Body of pancreas (tissue), 4 donors: ENCODE results near the gene UBXN1. TPM values are rescaled to one million over a fixed set of nuclear protein-coding genes. Genes with fewer than 3 reads are reported as not detected.
A peak's percentile ranks its signal among the peaks of the same experiment; 100 is the strongest.

Source experiments
- ATAC-seq: fragments of 150-250 bp; one replicate; pipeline ENCODE4 v1.9.1; 2016
- DNase-seq, 4 donors: peaks; one replicate each; pipeline ENCODE4 v3.0.0-alpha.2; 2019
- H3K27ac ChIP-seq, 4 donors: fragments of 200-600 bp; sonication (generic); 1 replicate in 3 of 4; 2 replicates in 1 of 4; pipeline versions ENCODE4 v1.5.1 to v1.6.1; 2016 to 2019; ENCODE audit warnings: mild to moderate bottlenecking in 1 of 4, mixed read lengths in 1 of 4, moderate library complexity in 1 of 4
- H3K27me3 ChIP-seq, 2 donors: fragments of 200-600 bp; sonication (generic); one replicate each; pipeline ENCODE4 v1.6.0; 2016; ENCODE audit warnings: mild to moderate bottlenecking in 1 of 2
- H3K36me3 ChIP-seq, 2 donors: fragments of 200-600 bp; sonication (generic); replicated peaks in 1 of 2; 2 replicates each; pipeline ENCODE4 v1.5.1; 2016; ENCODE audit warnings: low read depth in 2 of 2; ENCODE audit not compliant: insufficient read depth in 1 of 2
- H3K4me1 ChIP-seq: fragments of 200-600 bp; sonication (generic); one replicate; pipeline ENCODE4 v1.6.0; 2016
- H3K4me3 ChIP-seq, 2 donors: fragments of 200-600 bp; sonication (generic); 1 replicate in 1 of 2; 2 replicates in 1 of 2; pipeline ENCODE4 v1.5.1; 2016 to 2019
- H3K9me3 ChIP-seq, 3 donors: fragments of 200-600 bp; sonication (generic); 1 replicate in 2 of 3; 2 replicates in 1 of 3; pipeline ENCODE4 v1.5.1; 2016
- CTCF ChIP-seq, 7 experiments: fragments of 450-650 bp in 4 of 7; fragments of 200-600 bp in 3 of 7; sonication (generic) in 3 of 7; IDR thresholded peaks; one replicate each; pipeline ENCODE4 v1.5.1; 2016 to 2019; ENCODE audit warnings: antibody characterized with exemption in 7 of 7
- POLR2A ChIP-seq, 3 donors: fragments of 450-650 bp; IDR thresholded peaks; one replicate each; pipeline ENCODE4 v1.6.1; 2016; ENCODE audit warnings: antibody characterized with exemption in 3 of 3, mild to moderate bottlenecking in 2 of 3
- WGBS, 2 donors: methylation state at CpG; one replicate each; pipeline ENCODE4 v1.1.5; 2017; 5-methylcytosine and 5-hydroxymethylcytosine counted together
- intact Hi-C: fragments of 100-400 bp; cut with DNase I; formaldehyde crosslinking; loops from one replicate; pipeline ENCODE4 v1.15.1; 2023
- total RNA-seq, 2 donors: library from RNA; depleted of rRNA; stranded (reverse); fragments of >200 nt; gene quantifications; one replicate each; pipeline ENCODE4 v1.1.0, GENCODE V29; 2016

Gene UBXN1
- total RNA-seq, 2 donors from 2014 or later, result 129 to 204 TPM

- H3K9me3 ChIP-seq, result no peaks in the 10 kb centered on the region
- DNase-seq (peak; percentile 68 to 87 (median 82)), ATAC-seq (peak; percentile 49)
- peaks cover 0 to 23% of the 10 kb centered on the region in 2 donors for H3K36me3 ChIP-seq
- TF ChIP-seq POLR2A (IDR thresholded peaks at IDR 0.05) (no peak), CTCF (IDR thresholded peaks at IDR 0.05) (no peak)
- no peaks in the 10 kb centered on the region for H3K27me3 ChIP-seq
- intact Hi-C loops, result no loop called here
- H3K27ac ChIP-seq, result peak overlapping the region; percentile 74 to 93 (median 82)
- H3K4me1 ChIP-seq, result peaks cover 70% of the 10 kb centered on the region
- WGBS, 2 donors, result 20 to 21% methylated on average over 2 of the region's 2 CpGs
- H3K4me3 ChIP-seq, result no peak overlapping the region
Measured at GRCh38 chr11:62713343-62713742, 34.5 kb upstream of the UBXN1 start.

GRCh38 chr11:62712861-62713260 is 34.0 kb upstream of the UBXN1 start:
- no peak for DNase-seq
- no peaks in the 10 kb centered on the region for H3K9me3 ChIP-seq
- intact Hi-C loops, result no loop called here
- WGBS, 2 donors, result 14 to 23% methylated on average over 3 of the region's 3 CpGs
- H3K27me3 ChIP-seq, result no peaks in the 10 kb centered on the region
- peaks cover 0 to 19% of the 10 kb centered on the region in 2 donors for H3K36me3 ChIP-seq
- ATAC-seq, result no peak
- H3K4me3 ChIP-seq, result no peak overlapping the region
- TF ChIP-seq POLR2A (IDR thresholded peaks at IDR 0.05), result no peak
- no peak for TF ChIP-seq CTCF (IDR thresholded peaks at IDR 0.05)
- peaks cover 73% of the 10 kb centered on the region for H3K4me1 ChIP-seq
- peak overlapping the region; percentile 74 to 93 (median 82) for H3K27ac ChIP-seq

- H3K36me3 ChIP-seq, result peaks cover 0 to 18% of the 10 kb centered on the region in 2 donors
- peak overlapping the region; percentile 74 to 93 (median 82) for H3K27ac ChIP-seq
- H3K4me3 ChIP-seq, result no peak overlapping the region
- DNase-seq, result no peak
- peaks cover 73% of the 10 kb centered on the region for H3K4me1 ChIP-seq
- H3K27me3 ChIP-seq, result no peaks in the 10 kb centered on the region
- ATAC-seq, result peak; percentile 36
- TF ChIP-seq CTCF (IDR thresholded peaks at IDR 0.05) (no peak), POLR2A (IDR thresholded peaks at IDR 0.05) (peak in 1 of 3 donors; percentile 10)
- 36 to 39% methylated on average over 6 of the region's 6 CpGs for WGBS, 2 donors
- intact Hi-C loops, result no loop called here
- no peaks in the 10 kb centered on the region for H3K9me3 ChIP-seq
Measured at GRCh38 chr11:62712276-62712812, 33.5 kb upstream of the UBXN1 start.

GRCh38 chr11:62710001-62710345 is 31.1 kb upstream of the UBXN1 start:
- no peak overlapping the region for H3K4me3 ChIP-seq
- ATAC-seq, result no peak
- WGBS, 2 donors, result 69 to 74% methylated on average over 7 of the region's 7 CpGs
- peak overlapping the region; percentile 70 to 94 (median 93) for H3K27ac ChIP-seq
- H3K9me3 ChIP-seq, result no peaks in the 10 kb centered on the region
- peaks cover 90% of the 10 kb centered on the region for H3K4me1 ChIP-seq
- H3K36me3 ChIP-seq, result peaks cover 0 to 2% of the 10 kb centered on the region in 2 donors
- intact Hi-C loops, result no loop called here
- no peaks in the 10 kb centered on the region for H3K27me3 ChIP-seq
- no peak for DNase-seq
- TF ChIP-seq CTCF (IDR thresholded peaks at IDR 0.05), result no peak
- no peak for TF ChIP-seq POLR2A (IDR thresholded peaks at IDR 0.05)
